ENCODE results near the gene PTGER3. TPM values are rescaled to one million over a fixed set of nuclear protein-coding genes. Genes with fewer than 3 reads are reported as not detected.
A peak's percentile ranks its signal among the peaks of the same experiment; 100 is the strongest.

Gene PTGER3
- total RNA-seq, 1 donor from 2014 or later, result 0.64 TPM

DNA sequence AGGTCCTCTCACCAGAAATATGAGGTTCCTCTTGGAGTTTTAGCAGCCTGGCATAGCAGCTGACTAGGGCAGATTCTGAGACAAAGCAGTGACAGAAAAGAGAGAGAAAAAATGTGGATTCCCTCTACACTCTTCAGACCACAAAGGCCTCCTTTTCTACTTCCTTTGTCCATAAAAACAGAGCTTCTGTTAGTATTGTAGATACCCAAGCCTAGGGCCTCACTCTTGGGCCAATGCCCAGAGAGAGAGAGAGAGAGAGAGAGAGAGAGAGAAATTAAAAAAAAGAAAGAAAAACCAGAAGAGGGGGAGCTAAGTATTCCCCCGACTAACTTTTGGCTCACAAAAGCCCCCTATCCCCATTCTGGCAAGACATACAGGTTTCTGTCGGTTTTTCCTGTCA is 35.7 kb upstream of the PTGER3 start:
- no peak overlapping the region for H3K9ac ChIP-seq (ENCODE audit: low read length)
- TF ChIP-seq EZH2 (IDR thresholded peaks at IDR 0.05; ENCODE audit: insufficient read depth, low read length), result no peak
- TF ChIP-seq, protein P1, sequence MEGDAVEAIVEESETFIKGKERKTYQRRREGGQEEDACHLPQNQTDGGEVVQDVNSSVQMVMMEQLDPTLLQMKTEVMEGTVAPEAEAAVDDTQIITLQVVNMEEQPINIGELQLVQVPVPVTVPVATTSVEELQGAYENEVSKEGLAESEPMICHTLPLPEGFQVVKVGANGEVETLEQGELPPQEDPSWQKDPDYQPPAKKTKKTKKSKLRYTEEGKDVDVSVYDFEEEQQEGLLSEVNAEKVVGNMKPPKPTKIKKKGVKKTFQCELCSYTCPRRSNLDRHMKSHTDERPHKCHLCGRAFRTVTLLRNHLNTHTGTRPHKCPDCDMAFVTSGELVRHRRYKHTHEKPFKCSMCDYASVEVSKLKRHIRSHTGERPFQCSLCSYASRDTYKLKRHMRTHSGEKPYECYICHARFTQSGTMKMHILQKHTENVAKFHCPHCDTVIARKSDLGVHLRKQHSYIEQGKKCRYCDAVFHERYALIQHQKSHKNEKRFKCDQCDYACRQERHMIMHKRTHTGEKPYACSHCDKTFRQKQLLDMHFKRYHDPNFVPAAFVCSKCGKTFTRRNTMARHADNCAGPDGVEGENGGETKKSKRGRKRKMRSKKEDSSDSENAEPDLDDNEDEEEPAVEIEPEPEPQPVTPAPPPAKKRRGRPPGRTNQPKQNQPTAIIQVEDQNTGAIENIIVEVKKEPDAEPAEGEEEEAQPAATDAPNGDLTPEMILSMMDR (IDR thresholded peaks at IDR 0.05; ENCODE audit: insufficient read depth, low read depth, low read length), result no peak
- peaks cover 10% of the 10 kb centered on the region for H3K4me1 ChIP-seq (ENCODE audit: insufficient read depth, low read length)
- FAIRE-seq (no peak), DNase-seq (ENCODE audit: low read depth) (no peak)
- H3K4me2 ChIP-seq (ENCODE audit: low read length), result no peak overlapping the region
- no peaks in the 10 kb centered on the region for H3K36me3 ChIP-seq (ENCODE audit: insufficient read depth, low read length)
- no peaks in the 10 kb centered on the region for H3K9me3 Mint-ChIP-seq (ENCODE audit: unreplicated experiment)
- H2AFZ ChIP-seq (ENCODE audit: low read depth, low read length), result no peak overlapping the region
- peak overlapping the region; percentile 6 for H3K27ac Mint-ChIP-seq (ENCODE audit: unreplicated experiment)
- no peak overlapping the region for H3K4me3 ChIP-seq (ENCODE audit: insufficient read depth, low read depth, low read length)
- H3K27me3 Mint-ChIP-seq (ENCODE audit: low read depth, unreplicated experiment), result no peaks in the 10 kb centered on the region
- H3K9me3 ChIP-seq (ENCODE audit: insufficient read depth, low read depth, low read length), result no peaks in the 10 kb centered on the region
- no peaks in the 10 kb centered on the region for H3K36me3 Mint-ChIP-seq (ENCODE audit: low read depth, unreplicated experiment)
- H4K20me1 ChIP-seq (ENCODE audit: insufficient read depth, low read length), result peaks cover 20% of the 10 kb centered on the region
- peaks cover 28% of the 10 kb centered on the region for H3K79me2 ChIP-seq (ENCODE audit: insufficient read depth, low read length)
- H3K27me3 ChIP-seq (ENCODE audit: insufficient read depth, low read length), result no peaks in the 10 kb centered on the region
- peaks cover 19% of the 10 kb centered on the region for H3K4me1 Mint-ChIP-seq (ENCODE audit: low read depth, unreplicated experiment)
- no peak overlapping the region for H3K4me3 Mint-ChIP-seq (ENCODE audit: unreplicated experiment)
- H3K27ac ChIP-seq (ENCODE audit: low read depth, low read length), result no peak overlapping the region

DNA sequence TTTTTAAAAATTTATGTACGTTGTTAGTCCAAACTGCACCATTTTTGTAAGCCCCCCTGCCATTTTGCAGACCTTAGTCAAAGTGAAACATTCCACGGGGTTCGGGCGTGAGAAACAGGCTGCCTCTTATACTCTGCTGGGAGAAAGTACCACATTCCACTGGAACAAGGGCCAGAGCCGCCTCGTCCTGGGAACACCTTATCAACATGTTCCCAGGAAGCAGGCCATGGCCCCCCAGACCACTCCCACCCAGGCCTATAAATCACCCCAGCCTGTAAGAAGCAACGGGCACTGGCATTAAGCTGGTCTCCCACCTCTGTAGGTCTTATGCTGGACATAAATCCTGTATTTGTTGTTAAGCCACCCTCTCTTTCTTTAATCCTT is 34.1 kb upstream of the PTGER3 start:
- Mint-ChIP-seq H3K27ac (ENCODE audit: unreplicated experiment) (peak overlapping the region; percentile 77), H3K36me3 (ENCODE audit: low read depth, unreplicated experiment) (no peaks in the 10 kb centered on the region), H3K27me3 (ENCODE audit: low read depth, unreplicated experiment) (no peaks in the 10 kb centered on the region), H3K4me3 (ENCODE audit: unreplicated experiment) (peak overlapping the region; percentile 79), H3K9me3 (ENCODE audit: unreplicated experiment) (no peaks in the 10 kb centered on the region), H3K4me1 (ENCODE audit: low read depth, unreplicated experiment) (peaks cover 19% of the 10 kb centered on the region)
- Histone ChIP-seq H3K4me2 (ENCODE audit: low read length) (peak overlapping the region; percentile 86), H3K27me3 (ENCODE audit: insufficient read depth, low read length) (no peaks in the 10 kb centered on the region), H3K9me3 (ENCODE audit: insufficient read depth, low read depth, low read length) (no peaks in the 10 kb centered on the region), H3K4me3 (ENCODE audit: insufficient read depth, low read depth, low read length) (peak overlapping the region; percentile 100), H3K9ac (ENCODE audit: low read length) (peak overlapping the region; percentile 100), H4K20me1 (ENCODE audit: insufficient read depth, low read length) (peaks cover 33% of the 10 kb centered on the region), H3K27ac (ENCODE audit: low read depth, low read length) (peak overlapping the region; percentile 99), H3K36me3 (ENCODE audit: insufficient read depth, low read length) (peaks cover 5% of the 10 kb centered on the region), H3K4me1 (ENCODE audit: insufficient read depth, low read length) (peaks cover 10% of the 10 kb centered on the region), H3K79me2 (ENCODE audit: insufficient read depth, low read length) (peaks cover 44% of the 10 kb centered on the region), H2AFZ (ENCODE audit: low read depth, low read length) (peak overlapping the region; percentile 41)
- no peak for DNase-seq (ENCODE audit: low read depth)
- no peak for FAIRE-seq
- TF ChIP-seq, protein P1 (IDR thresholded peaks at IDR 0.05; ENCODE audit: insufficient read depth, low read depth, low read length), result no peak
- TF ChIP-seq EZH2 (IDR thresholded peaks at IDR 0.05; ENCODE audit: insufficient read depth, low read length), result no peak
